K562 (cell line): ENCODE results near the gene LMOD1. TPM values are rescaled to one million over a fixed set of nuclear protein-coding genes. Genes with fewer than 3 reads are reported as not detected.

Experiments used
- ATAC-seq: fragments of 200-7000 bp; cut with Tn5 transposase; 3 replicates; pipeline ENCODE4 v1.9.1; 2020; ENCODE audit warnings: moderate library complexity
- BruUV-seq: library from RNA; stranded (reverse); fragments of 400-500 nt; replicated peaks from 2 replicates; lab custom pipeline; 2021; lab: Mats Ljungman, UMichigan
- CTCF ChIA-PET: fragments of 300-600 bp; formaldehyde crosslinking; extraction: SDS; loops from one replicate; lab custom pipeline; 2021; ENCODE audit warnings: low intra/inter-chr PET ratio; lab: Yijun Ruan, JAX
- POLR2A ChIA-PET: fragments of 300-600, 350-650 bp; sonication (Branson Sonifier 250); formaldehyde crosslinking; extraction: SDS; loops from one replicate; lab custom pipeline; 2021; ENCODE audit warnings: antibody characterized with exemption, inconsistent platforms; lab: Yijun Ruan, JAX
- DNase-seq, 4 experiments: peaks; one replicate each; pipeline versions ENCODE4 v3.0.0 to v3.0.0-alpha.2; 2011 to 2018; ENCODE audit warnings: low spot score in 3 of 4, mixed read lengths in 3 of 4; ENCODE audit errors: extremely low read depth in 1 of 4
- FAIRE-seq: peaks from 2 replicates; lab custom pipeline; 2011; peaks lifted over from hg19 to GRCh38; lab: Jason Lieb, UNC
- H2AFZ ChIP-seq: 2 replicates; pipeline ENCODE4 v1.6.0; 2011; ENCODE audit warnings: low read depth, low read length, control low read depth, inconsistent platforms
- H3K27ac ChIP-seq: fragments of 200-600 bp; 3 replicates; pipeline ENCODE4 v1.8.0; 2011; ENCODE audit warnings: low read depth, mild to moderate bottlenecking, control low read depth, inconsistent platforms, low read length, moderate library complexity, mixed read lengths; ENCODE audit errors: extremely low read depth
- H3K27me3 ChIP-seq, 2 experiments: fragments of 300-600 bp in 1 of 2; 2 replicates in 1 of 2; 3 replicates in 1 of 2; pipeline versions ENCODE4 v1.6.0 to v1.8.0; 2011; ENCODE audit warnings: inconsistent platforms in 2 of 2, low read length in 2 of 2, mild to moderate bottlenecking in 1 of 2, mixed read lengths in 1 of 2, moderate library complexity in 1 of 2; ENCODE audit not compliant: control insufficient read depth in 2 of 2, insufficient read depth in 2 of 2
- H3K36me3 ChIP-seq: fragments of 300-600 bp; 3 replicates; pipeline ENCODE4 v1.8.0; 2011; ENCODE audit warnings: mild to moderate bottlenecking, low read length, inconsistent platforms; ENCODE audit not compliant: control insufficient read depth, insufficient read depth
- H3K4me1 ChIP-seq, 2 experiments: fragments of 200-600 bp in 1 of 2; replicated peaks in 1 of 2; 2 replicates in 1 of 2; 3 replicates in 1 of 2; pipeline versions ENCODE4 v1.5.1 to v1.8.0; 2011; ENCODE audit warnings: inconsistent platforms in 2 of 2, low read length in 2 of 2, mild to moderate bottlenecking in 1 of 2, mixed read lengths in 1 of 2, moderate library complexity in 1 of 2; ENCODE audit not compliant: control insufficient read depth in 2 of 2, insufficient read depth in 2 of 2
- H3K4me2 ChIP-seq: 2 replicates; pipeline ENCODE4 v1.6.1; 2011; ENCODE audit warnings: low read length, control low read depth, inconsistent platforms, mixed read lengths; ENCODE audit not compliant: insufficient read depth
- H3K4me3 ChIP-seq: fragments of 200-600 bp; sonication (generic), shearing (Covaris generic); 2 replicates; pipeline ENCODE4 v1.5.1; 2016; ENCODE audit warnings: control low read depth, inconsistent platforms
- H3K79me2 ChIP-seq: fragments of 200-600 bp; 3 replicates; pipeline ENCODE4 v1.8.0; 2011; ENCODE audit warnings: low read length, inconsistent platforms; ENCODE audit not compliant: control insufficient read depth, insufficient read depth
- H3K9ac ChIP-seq, 2 experiments: 2 replicates each; pipeline versions ENCODE4 v1.6.0 to v1.6.1; 2011; ENCODE audit warnings: low read depth in 2 of 2, low read length in 2 of 2, control low read depth in 1 of 2, inconsistent platforms in 1 of 2, mild to moderate bottlenecking in 1 of 2, mixed read lengths in 1 of 2; ENCODE audit not compliant: insufficient read depth in 1 of 2
- H3K9me1 ChIP-seq: one replicate; pipeline ENCODE4 v1.6.0; 2011; ENCODE audit warnings: inconsistent platforms, mild to moderate bottlenecking, low read length, moderate library complexity; ENCODE audit not compliant: control insufficient read depth, insufficient read depth
- H3K9me3 ChIP-seq: replicated peaks from 2 replicates; pipeline ENCODE4 v1.5.1; 2011; ENCODE audit warnings: low read depth, low read length, inconsistent platforms; ENCODE audit not compliant: control insufficient read depth, insufficient read depth
- H4K20me1 ChIP-seq: replicated peaks from 2 replicates; pipeline ENCODE4 v1.6.1; 2011; ENCODE audit warnings: low read length, inconsistent platforms, mixed read lengths; ENCODE audit not compliant: control insufficient read depth, insufficient read depth
- BRD9 ChIP-seq: fragments of 450-650 bp; IDR thresholded peaks from 2 replicates; pipeline ENCODE4 v1.6.1; 2018; ENCODE audit warnings: low read depth; ENCODE audit not compliant: partially characterized antibody
- E2F3 ChIP-seq: fragments of 250-450 bp; sonication (Bioruptor Pico); IDR thresholded peaks from 2 replicates; pipeline ENCODE4 v1.4.0; 2020; ENCODE audit warnings: mild to moderate bottlenecking
- EGR1 ChIP-seq: fragments of 450-650 bp; conservative IDR thresholded peaks from 2 replicates; pipeline ENCODE4 v1.6.1; 2017; ENCODE audit warnings: mild to moderate bottlenecking
- FOXA3 ChIP-seq, 2 experiments: fragments of 450-650 bp in 1 of 2; sonication (generic) in 1 of 2; formaldehyde crosslinking; IDR thresholded peaks in 1 of 2; conservative IDR thresholded peaks in 1 of 2; 2 replicates each; pipeline versions ENCODE4 v1.4.0 to v1.8.0; 2020 to 2022; ENCODE audit warnings: mild to moderate bottlenecking in 2 of 2, missing genetic modification reagents in 1 of 2
- JUN ChIP-seq, 2 experiments: sonication (generic) in 1 of 2; formaldehyde crosslinking in 1 of 2; IDR thresholded peaks; 2 replicates each; pipeline versions ENCODE4 v1.6.1 to v1.8.0; 2012 to 2022; ENCODE audit warnings: borderline replicate concordance in 2 of 2, mild to moderate bottlenecking in 2 of 2, improper control_type of control experiment in 1 of 2, low read depth in 1 of 2, low read length in 1 of 2, missing genetic modification reagents in 1 of 2
- MAFK ChIP-seq: IDR thresholded peaks from 2 replicates; pipeline ENCODE4 v1.6.1; 2011; ENCODE audit warnings: low read length, improper control_type of control experiment
- MCM3 ChIP-seq: fragments of 450-650 bp; IDR thresholded peaks from 2 replicates; pipeline ENCODE4 v1.6.1; 2016
- NFE2 ChIP-seq: IDR thresholded peaks from 2 replicates; pipeline ENCODE4 v1.6.1; 2014; ENCODE audit warnings: antibody characterized with exemption, low read depth
- NR2C2 ChIP-seq, 2 experiments: fragments of 200-800 bp in 1 of 2; sonication (Bioruptor generic) in 1 of 2; sonication (generic) in 1 of 2; formaldehyde crosslinking in 1 of 2; IDR thresholded peaks; 2 replicates each; pipeline versions ENCODE4 v1.6.1 to v1.8.0; 2016 to 2022; ENCODE audit warnings: mild to moderate bottlenecking in 1 of 2, missing compliant biosample characterization in 1 of 2, missing genetic modification characterization in 1 of 2, missing genetic modification reagents in 1 of 2
- PRMT5 ChIP-seq: sonication (generic); formaldehyde crosslinking; IDR thresholded peaks from 2 replicates; pipeline ENCODE4 v1.5.0; 2020; ENCODE audit warnings: missing genetic modification reagents
- SETDB1 ChIP-seq: IDR thresholded peaks from one replicate; pipeline ENCODE4 v1.6.1; 2012; ENCODE audit warnings: low read length, control low read depth, inconsistent platforms
- XRCC5 ChIP-seq: fragments of 200-400 bp; formaldehyde crosslinking; IDR thresholded peaks from 2 replicates; pipeline ENCODE4 v1.6.1; 2017; ENCODE audit warnings: low read depth, mild to moderate bottlenecking, low read length
- YBX1 ChIP-seq: fragments of 450-650 bp; IDR thresholded peaks from 2 replicates; pipeline ENCODE4 v1.7.1; 2016; ENCODE audit warnings: mild to moderate bottlenecking
- ZFP30 ChIP-seq: fragments of 250-450 bp; sonication (Bioruptor Pico); IDR thresholded peaks from 2 replicates; pipeline ENCODE4 v1.8.0; 2022; ENCODE audit warnings: moderate library complexity, mild to moderate bottlenecking, inconsistent platforms, borderline replicate concordance
- ZNF232 ChIP-seq: sonication (generic); formaldehyde crosslinking; IDR thresholded peaks from 2 replicates; pipeline ENCODE4 v1.8.0; 2022; ENCODE audit warnings: mild to moderate bottlenecking, missing genetic modification reagents
- ZNF551 ChIP-seq: fragments of 250-450 bp; sonication (Bioruptor Pico); IDR thresholded peaks from 2 replicates; pipeline ENCODE4 v1.5.0; 2021; ENCODE audit warnings: mild to moderate bottlenecking, moderate library complexity
- WGBS: fragments of 100-300 bp; shearing (Covaris generic); methylation state at CpG from one replicate; pipeline ENCODE4 v1.1.6; 2016; ENCODE audit warnings: low coverage, mixed read lengths; ENCODE audit not compliant: insufficient coverage; ENCODE audit errors: missing lambda C conversion rate; 5-methylcytosine and 5-hydroxymethylcytosine counted together
- in situ Hi-C: fragments of 300-500 bp; cut with MboI; formaldehyde crosslinking; loops from 4 replicates; pipeline ENCODE4 v1.15.0; 2018; ENCODE audit warnings: inconsistent platforms, mixed read lengths
- intact Hi-C: fragments of 100-400 bp; cut with micrococcal nuclease; formaldehyde crosslinking; loops from 2 replicates; pipeline ENCODE4 v1.14.2; 2022
- polyA plus RNA-seq, 8 experiments: library from polyadenylated mRNA; depleted of rRNA in 4 of 8; stranded (reverse) in 5 of 8; unstranded in 3 of 8; fragments of >200 nt; fragmentation: Nextera tagmentation in 2 of 8; fragmentation: Illumina TruSeq in 1 of 8; extraction: Ambion mirVana in 2 of 8; extraction: Trizol in 1 of 8; gene quantifications; 2 replicates each; pipeline versions ENCODE4 v1.2.1 to v1.2.3, GENCODE V29; 2011 to 2014; ENCODE audit warnings: inconsistent platforms in 1 of 8, missing spikeins in 1 of 8
- total RNA-seq, 7 experiments: library from RNA; depleted of rRNA in 6 of 7; stranded (reverse); fragments of >200 nt in 6 of 7; fragmentation: Illumina TruSeq in 2 of 7; extraction: Trizol in 2 of 7; gene quantifications; 2 replicates each; pipeline versions ENCODE4 v1.2.1 to v1.2.3, GENCODE V29; 2011 to 2021; ENCODE audit warnings: low replicate concordance in 1 of 7
- TF ChIP-seq, protein P1 (sequence below): fragments of 450-650 bp; IDR thresholded peaks from 2 replicates; pipeline ENCODE4 v1.6.1; 2016; ENCODE audit warnings: missing biosample characterization, missing genetic modification characterization
- TF ChIP-seq, protein P2 (sequence below): fragments of 200-800 bp; sonication (Bioruptor generic); IDR thresholded peaks from 2 replicates; pipeline ENCODE4 v1.6.1; 2017; ENCODE audit warnings: missing genetic modification characterization, missing compliant biosample characterization
- TF ChIP-seq, protein P3 (sequence below), 3 experiments: IDR thresholded peaks in 2 of 3; conservative IDR thresholded peaks in 1 of 3; 2 replicates each; pipeline ENCODE4 v1.5.1; 2011 to 2012; ENCODE audit warnings: low read length in 3 of 3, mild to moderate bottlenecking in 3 of 3, control low read depth in 2 of 3, improper control_type of control experiment in 1 of 3, inconsistent platforms in 1 of 3, low read depth in 1 of 3, mixed read lengths in 1 of 3, moderate library complexity in 1 of 3; ENCODE audit not compliant: insufficient read depth in 2 of 3

Gene LMOD1
- total and polyA plus RNA-seq, 9 of the 15 experiments (the other 6 are each of a cell fraction or from before 2014, with no cell fraction given), result 0.03 to 0.54 (median 0.38) TPM; not detected in 1

DNA sequence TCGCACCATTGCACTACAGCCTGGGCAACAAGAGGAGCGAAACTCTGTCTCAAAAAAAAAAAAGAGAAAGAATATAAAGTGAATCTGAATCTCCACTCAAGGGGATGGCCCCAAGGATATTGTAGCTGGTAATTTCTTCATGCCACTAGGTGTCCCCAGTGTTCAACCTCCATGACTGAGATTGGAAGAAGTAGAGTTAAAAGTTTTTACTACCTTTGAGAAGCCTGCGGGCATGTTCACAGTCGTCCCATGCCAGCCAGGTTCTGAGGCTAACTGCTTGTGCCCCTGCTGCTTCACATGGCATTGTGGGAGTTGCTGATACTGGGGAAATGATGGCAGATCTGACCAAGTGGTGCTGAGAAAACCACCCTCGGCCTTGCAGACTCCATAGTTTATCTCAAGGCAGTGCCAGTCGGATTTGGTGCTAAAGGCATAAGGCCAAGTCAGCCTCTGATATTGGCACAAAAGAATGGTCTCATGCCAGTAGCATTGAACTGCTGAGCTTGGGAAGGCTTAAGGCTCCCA lies 68.4 kb downstream of the LMOD1 start:
- H3K9me1 ChIP-seq, result no peaks in the 10 kb centered on the region
- DNase-seq (peak; percentile 55 to 73 (median 58)), FAIRE-seq (peak; percentile 70), ATAC-seq (peak; percentile 81)
- no peaks in the 10 kb centered on the region for H3K9me3 ChIP-seq
- no peak overlapping the region for H3K4me3 ChIP-seq
- no peak overlapping the region for H3K4me2 ChIP-seq
- peaks cover 47% of the 10 kb centered on the region for H3K36me3 ChIP-seq
- WGBS, result 57% methylated on average over 6 of the region's 6 CpGs
- H3K9ac ChIP-seq, result no peak overlapping the region
- H3K27ac ChIP-seq, result no peak overlapping the region
- peaks cover 4% of the 10 kb centered on the region for H4K20me1 ChIP-seq
- no peaks in the 10 kb centered on the region for H3K27me3 ChIP-seq
- CTCF ChIA-PET, result interaction anchor here (0.6 to 2.1 kb wide), 8 partner anchors 16 to 842 kb away, joined by 3 to 16 read pairs (median 4); no protein-coding TSS in a partner anchor
- intact Hi-C loops, result loop anchor here (1.0 kb wide), 1 partner anchor 94 kb away; no protein-coding TSS in a partner anchor
- peaks cover 0 to 9% of the 10 kb centered on the region in 2 experiments; a peak in 3 of 5 replicates for H3K4me1 ChIP-seq
- no peak overlapping the region for H2AFZ ChIP-seq
- in situ Hi-C loops, result no loop called here
- H3K79me2 ChIP-seq, result no peaks in the 10 kb centered on the region
- BruUV-seq, result no TSS peak
- POLR2A ChIA-PET, result interaction anchor here (0.5 to 4.1 kb wide), 9 partner anchors 9 to 673 kb away, joined by 3 to 21 read pairs (median 4); no protein-coding TSS in a partner anchor
- TF ChIP-seq, protein P1, sequence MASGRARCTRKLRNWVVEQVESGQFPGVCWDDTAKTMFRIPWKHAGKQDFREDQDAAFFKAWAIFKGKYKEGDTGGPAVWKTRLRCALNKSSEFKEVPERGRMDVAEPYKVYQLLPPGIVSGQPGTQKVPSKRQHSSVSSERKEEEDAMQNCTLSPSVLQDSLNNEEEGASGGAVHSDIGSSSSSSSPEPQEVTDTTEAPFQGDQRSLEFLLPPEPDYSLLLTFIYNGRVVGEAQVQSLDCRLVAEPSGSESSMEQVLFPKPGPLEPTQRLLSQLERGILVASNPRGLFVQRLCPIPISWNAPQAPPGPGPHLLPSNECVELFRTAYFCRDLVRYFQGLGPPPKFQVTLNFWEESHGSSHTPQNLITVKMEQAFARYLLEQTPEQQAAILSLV (tag), result no peak
- TF ChIP-seq MAFK, result no peak
- TF ChIP-seq EGR1, result no peak
- TF ChIP-seq YBX1, result no peak
- no peak for TF ChIP-seq BRD9
- TF ChIP-seq JUN (IDR thresholded peaks at IDR 0.05; ENCODE audit: borderline replicate concordance, low read depth, low read length), result no peak
- no peak for TF ChIP-seq JUN (CRISPR knock-in tag; IDR thresholded peaks at IDR 0.05; ENCODE audit: borderline replicate concordance)
- TF ChIP-seq ZNF232 (CRISPR knock-in tag), result no peak
- no peak for TF ChIP-seq NR2C2 (CRISPR knock-in tag; IDR thresholded peaks at IDR 0.05)
- TF ChIP-seq NR2C2 (tag; IDR thresholded peaks at IDR 0.05), result no peak
- no peak for TF ChIP-seq PRMT5
- no peak for TF ChIP-seq ZNF551 (CRISPR knock-in tag)
- TF ChIP-seq FOXA3 (CRISPR knock-in tag; conservative IDR thresholded peaks at IDR 0.05 in 1 of 2, IDR thresholded peaks at IDR 0.05 in 1 of 2), result 0 out of 4 replicates have a peak, but pooled peaks of 1 of the 2 experiments have one; percentile 53
- TF ChIP-seq, protein P2, sequence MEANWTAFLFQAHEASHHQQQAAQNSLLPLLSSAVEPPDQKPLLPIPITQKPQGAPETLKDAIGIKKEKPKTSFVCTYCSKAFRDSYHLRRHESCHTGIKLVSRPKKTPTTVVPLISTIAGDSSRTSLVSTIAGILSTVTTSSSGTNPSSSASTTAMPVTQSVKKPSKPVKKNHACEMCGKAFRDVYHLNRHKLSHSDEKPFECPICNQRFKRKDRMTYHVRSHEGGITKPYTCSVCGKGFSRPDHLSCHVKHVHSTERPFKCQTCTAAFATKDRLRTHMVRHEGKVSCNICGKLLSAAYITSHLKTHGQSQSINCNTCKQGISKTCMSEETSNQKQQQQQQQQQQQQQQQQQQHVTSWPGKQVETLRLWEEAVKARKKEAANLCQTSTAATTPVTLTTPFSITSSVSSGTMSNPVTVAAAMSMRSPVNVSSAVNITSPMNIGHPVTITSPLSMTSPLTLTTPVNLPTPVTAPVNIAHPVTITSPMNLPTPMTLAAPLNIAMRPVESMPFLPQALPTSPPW, result no peak
- TF ChIP-seq, protein P3, sequence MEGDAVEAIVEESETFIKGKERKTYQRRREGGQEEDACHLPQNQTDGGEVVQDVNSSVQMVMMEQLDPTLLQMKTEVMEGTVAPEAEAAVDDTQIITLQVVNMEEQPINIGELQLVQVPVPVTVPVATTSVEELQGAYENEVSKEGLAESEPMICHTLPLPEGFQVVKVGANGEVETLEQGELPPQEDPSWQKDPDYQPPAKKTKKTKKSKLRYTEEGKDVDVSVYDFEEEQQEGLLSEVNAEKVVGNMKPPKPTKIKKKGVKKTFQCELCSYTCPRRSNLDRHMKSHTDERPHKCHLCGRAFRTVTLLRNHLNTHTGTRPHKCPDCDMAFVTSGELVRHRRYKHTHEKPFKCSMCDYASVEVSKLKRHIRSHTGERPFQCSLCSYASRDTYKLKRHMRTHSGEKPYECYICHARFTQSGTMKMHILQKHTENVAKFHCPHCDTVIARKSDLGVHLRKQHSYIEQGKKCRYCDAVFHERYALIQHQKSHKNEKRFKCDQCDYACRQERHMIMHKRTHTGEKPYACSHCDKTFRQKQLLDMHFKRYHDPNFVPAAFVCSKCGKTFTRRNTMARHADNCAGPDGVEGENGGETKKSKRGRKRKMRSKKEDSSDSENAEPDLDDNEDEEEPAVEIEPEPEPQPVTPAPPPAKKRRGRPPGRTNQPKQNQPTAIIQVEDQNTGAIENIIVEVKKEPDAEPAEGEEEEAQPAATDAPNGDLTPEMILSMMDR (IDR thresholded peaks at IDR 0.05 in 2 of 3, conservative IDR thresholded peaks at IDR 0.05 in 1 of 3; ENCODE audit: insufficient read depth in 2 of 3, low read depth in 1 of 3, low read length in 3 of 3), result peak; percentile 67 to 82 (median 76)
- no peak for TF ChIP-seq XRCC5
- TF ChIP-seq NFE2, result no peak
- no peak for TF ChIP-seq E2F3 (CRISPR knock-in tag)
- TF ChIP-seq MCM3, result no peak
- no peak for TF ChIP-seq SETDB1
- TF ChIP-seq ZFP30, result no peak
